DMS153 treated with DMSO at 0.1 percent for 48 hours (cell line): ENCODE results near the gene RASAL3.
"Not testable (repeated sequence)": the region's sequence is repeated elsewhere in the genome, so short reads cannot be mapped to it uniquely, and the experiment has no call there.

Experiments used
- DNase-seq: peaks from one replicate; lab custom pipeline; 2025; ENCODE audit not compliant: unreplicated experiment; lab: John Stamatoyannopoulos, UW

RASAL3 gene

GRCh38 chr19:15464394-15465385 lies at the start of gene RASAL3:
RASAL3 (minus strand) TSS chr19:15464544; CDS start chr19:15464358, 186 bp downstream.
- no peak for DNase-seq

DNA sequence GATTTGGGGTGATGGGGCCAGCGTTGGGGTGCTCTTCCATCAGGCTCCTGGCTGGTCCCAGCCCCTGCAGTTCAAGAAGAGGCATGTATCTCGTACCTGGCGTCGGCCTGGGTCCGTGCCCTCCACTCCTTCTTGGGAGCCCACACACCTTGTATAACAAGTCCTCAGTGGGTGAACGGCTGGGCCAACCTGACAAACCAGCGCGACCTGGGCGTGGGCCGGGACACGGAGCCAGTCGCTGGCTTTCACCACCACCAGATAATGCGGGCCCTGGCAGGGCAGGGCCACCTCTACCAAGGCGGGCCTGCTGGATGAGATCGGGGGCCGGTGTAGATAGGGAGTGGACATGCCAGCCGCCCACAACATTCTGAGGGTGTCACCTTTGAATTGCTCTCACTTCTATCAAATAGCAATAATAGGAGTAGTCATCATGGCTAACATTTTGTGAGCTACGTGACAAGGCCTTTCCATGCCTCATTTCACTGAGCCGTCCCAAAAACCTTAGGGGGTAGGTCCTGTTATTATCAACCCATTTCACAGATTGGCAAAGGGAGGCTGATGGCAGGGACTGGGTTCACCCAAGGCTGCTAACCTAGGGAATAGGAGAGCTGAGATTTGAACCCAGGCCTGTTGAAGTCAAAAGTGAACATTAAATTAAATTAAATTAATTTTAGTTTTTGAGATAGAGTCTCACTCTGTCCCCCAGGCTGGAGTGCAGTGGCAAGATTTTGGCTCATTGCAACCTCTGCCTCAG lies 47.5 kb upstream of the RASAL3 start:
- DNase-seq: no peak

- DNase-seq: no peak
Measured at GRCh38 chr19:15508035-15508710, 43.8 kb upstream of the RASAL3 start, which contains the start of gene CYP4F22. CYP4F22 (plus strand) TSS chr19:15508525; CDS start chr19:15525337, 16,812 bp downstream.

DNA sequence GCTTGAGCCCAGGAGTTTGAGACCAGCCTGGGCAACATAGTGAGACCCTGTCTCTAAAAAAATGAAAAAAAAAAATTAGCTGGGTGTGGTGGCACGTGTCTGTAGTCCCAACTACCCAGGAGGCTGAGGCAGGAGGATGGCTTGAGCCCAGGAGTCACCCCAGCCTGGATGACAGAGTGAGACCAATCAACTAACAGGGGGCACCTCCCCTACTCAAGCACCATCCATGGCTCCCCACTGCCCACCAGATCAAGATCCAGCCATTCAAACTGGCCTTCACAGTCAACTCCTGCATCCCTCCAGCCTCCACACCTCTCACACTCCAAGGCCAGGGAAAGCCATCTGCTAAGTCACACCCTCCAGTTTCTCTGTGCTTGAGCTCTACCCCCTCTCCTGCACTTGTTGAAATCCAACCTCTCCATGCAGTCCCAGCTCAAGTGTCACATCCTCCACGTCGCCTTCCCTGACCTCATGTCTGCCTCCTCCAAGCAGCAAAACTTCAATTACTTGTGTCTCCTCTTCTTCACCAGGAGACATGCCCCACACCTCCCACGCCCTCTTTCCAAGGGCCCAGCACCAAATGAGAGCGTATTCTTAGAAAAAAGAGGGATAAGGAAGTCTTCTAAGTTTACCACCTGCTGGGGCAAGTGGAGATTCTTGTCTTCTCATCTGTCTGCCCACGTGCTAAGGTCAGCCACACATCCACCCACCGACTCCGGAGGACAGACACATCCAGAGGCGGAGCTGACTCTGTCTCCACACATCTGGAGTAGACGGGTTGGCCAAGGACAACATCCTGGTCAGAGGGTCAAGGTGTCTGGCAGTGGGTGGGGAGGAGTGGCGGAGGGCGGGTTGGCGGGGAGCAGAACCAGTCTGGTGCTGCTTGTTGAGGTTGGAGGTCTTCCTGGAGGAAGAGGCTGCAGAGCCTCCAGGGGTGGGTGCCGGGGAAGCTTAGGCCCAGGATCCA lies 43.0 kb upstream of the RASAL3 start:
- DNase-seq: no peak

DNA sequence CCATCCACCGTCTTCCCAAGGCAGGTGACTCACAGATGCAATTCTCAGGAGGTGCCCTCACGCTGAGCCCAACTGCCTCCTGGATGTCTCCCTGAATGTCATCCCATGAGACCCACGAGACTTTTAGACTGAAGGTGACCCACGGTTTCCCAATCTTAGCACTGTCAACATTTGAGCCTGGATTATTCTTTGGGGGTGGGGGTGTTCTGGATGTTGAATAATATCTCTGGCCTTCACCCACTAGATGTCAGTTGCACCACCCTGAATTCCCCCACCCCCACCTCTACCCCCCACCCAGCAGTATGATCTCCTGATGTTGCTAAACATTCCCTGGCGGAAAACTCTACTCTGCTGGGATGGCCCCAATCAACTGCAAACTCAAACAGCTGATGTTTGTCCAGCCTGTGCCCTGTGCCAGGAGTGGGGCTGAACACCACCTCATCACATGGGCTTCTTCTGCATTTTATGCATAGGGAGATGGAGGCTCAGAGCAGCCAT lies 41.8 kb upstream of the RASAL3 start:
- DNase-seq: no peak

DNA sequence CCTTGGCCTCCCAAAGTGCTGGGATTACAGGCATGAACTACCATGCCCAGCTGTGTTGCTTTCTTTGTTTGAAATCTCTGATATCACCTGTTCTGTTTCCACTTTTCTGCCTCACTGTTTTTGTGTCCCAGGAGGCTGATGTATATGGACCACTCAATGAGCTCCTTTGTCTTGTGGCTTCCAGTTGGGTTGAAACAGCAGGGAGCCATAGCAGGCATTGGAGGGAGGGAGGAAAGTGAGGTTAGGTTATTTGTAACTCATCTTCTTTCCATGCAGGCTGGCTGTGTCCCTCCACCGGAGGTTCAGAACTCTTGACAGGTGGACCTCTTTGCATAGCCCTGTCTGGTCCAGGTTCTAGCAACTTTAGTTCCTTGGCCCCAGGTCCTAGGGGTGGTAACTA lies 37.9 kb upstream of the RASAL3 start:
- no peak for DNase-seq

DNA sequence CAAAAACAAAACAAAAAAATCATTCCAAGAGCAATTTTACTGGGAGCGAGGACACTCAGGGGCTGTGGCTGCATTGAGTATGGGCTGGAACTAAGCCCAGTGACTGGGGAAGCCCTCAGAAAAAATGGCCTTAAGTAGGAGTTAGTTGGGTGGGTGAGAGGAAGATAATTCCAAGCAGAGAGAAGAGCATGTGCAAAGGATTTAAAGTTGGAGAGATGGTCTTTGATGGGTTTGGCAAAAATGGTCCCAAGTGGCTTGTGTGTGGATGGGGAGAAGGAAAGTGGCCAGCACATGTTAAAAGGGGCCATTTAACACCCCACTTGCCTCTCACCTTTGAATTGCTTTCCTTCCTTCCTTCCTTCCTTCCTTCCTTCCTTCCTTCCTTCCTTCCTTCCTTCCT lies 37.3 kb upstream of the RASAL3 start:
- no peak for DNase-seq

- DNase-seq: no peak
Measured at GRCh38 chr19:15498910-15499309, 34.6 kb upstream of the RASAL3 start.

- DNase-seq: no peak
Measured at GRCh38 chr19:15498156-15498858, 34.0 kb upstream of the RASAL3 start.

DNA sequence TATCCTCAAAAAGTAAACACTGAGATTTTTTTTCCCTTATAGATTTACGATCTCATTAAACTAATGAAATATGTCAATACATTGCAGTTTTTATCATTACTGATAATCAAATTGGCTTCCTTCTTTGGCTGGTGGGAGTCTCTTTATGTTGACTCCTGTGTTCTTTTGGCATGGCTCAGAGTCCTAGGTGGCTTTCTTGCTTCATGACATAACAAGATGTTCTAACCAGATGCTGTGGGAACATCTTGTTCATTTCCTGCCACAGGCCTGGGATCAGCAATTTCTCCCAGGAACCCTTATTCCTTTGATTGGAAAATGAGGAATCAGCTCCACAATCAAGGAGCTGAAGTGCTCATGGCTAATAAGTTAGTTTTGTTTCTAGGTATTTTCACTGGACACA lies 30.8 kb upstream of the RASAL3 start:
- DNase-seq: no peak

DNA sequence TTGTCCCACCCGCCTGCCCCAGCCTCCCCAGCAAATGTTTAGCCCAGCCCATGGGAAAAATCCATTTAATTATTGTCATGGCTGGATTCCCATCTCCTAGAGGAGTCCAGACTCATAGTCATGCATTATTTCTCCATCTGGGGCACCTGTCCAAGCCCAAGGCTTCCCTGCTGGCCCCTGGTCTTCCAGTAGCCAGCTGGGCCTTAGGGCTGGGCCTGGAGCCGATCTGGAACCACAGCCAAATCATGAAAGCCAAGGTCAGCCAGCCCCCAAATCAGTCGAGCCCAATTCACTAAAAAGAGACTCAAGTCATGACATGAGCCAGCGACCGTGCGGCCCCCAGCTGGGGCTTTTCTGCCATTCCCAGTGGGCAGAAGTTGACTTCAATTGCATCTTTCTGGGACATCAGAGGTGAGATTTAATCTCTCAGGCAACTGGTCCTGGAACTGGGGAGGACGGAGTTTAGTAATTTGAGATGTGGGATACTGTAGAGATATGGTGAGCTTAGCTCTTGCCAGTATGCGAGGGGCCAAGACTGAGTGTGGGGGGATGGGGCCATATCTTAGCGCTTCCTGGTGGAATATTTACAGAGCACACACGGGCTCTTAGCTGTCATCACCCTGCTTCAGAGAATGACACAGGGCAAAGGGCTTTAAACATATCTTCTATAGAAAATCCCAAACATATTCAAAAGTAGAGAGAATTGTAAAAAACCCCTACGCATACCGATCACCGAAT lies 24.3 kb upstream of the RASAL3 start:
- DNase-seq: no peak

DNA sequence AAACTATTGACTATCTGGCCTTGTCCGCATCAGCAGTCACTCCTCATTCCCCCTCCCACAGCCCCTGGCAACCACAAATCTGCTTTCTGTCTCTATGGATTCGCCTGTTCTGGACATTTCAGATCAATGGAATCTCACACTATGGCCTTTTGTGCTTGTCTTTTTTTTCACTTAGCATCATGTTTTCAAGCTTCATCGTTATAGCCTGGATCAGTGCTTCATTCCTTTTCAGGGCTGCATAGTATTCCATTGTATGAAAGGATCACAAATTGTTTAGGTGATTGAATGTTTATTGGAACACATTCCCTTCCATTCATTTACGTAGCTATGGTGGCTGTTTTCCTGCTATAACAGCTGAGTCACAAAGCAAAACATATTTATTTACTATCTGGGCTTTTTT lies 22.7 kb upstream of the RASAL3 start:
- no peak for DNase-seq

- DNase-seq: not testable (repeated sequence)
Measured at GRCh38 chr19:15485768-15486167, 21.4 kb upstream of the RASAL3 start.

DNA sequence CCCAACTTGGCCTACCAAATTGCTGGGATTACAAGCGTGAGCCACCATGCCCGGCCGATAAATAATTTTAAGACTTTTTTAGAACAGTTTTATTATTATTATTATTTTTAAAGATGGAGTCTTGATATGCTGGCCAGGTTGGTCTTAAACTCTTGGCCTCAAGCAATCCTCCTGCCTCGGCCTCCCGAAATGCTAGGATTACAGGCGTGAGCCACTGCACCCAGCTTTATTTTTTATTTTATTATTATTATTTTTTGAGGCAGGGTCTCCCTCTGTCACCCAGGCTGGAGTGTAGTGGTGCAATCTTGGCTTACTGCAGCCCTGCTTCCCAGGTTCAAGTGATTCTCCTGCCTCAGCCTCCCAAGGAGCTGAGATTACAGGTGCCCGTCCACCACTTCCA lies 16.7 kb upstream of the RASAL3 start:
- DNase-seq: not testable (repeated sequence)

DNA sequence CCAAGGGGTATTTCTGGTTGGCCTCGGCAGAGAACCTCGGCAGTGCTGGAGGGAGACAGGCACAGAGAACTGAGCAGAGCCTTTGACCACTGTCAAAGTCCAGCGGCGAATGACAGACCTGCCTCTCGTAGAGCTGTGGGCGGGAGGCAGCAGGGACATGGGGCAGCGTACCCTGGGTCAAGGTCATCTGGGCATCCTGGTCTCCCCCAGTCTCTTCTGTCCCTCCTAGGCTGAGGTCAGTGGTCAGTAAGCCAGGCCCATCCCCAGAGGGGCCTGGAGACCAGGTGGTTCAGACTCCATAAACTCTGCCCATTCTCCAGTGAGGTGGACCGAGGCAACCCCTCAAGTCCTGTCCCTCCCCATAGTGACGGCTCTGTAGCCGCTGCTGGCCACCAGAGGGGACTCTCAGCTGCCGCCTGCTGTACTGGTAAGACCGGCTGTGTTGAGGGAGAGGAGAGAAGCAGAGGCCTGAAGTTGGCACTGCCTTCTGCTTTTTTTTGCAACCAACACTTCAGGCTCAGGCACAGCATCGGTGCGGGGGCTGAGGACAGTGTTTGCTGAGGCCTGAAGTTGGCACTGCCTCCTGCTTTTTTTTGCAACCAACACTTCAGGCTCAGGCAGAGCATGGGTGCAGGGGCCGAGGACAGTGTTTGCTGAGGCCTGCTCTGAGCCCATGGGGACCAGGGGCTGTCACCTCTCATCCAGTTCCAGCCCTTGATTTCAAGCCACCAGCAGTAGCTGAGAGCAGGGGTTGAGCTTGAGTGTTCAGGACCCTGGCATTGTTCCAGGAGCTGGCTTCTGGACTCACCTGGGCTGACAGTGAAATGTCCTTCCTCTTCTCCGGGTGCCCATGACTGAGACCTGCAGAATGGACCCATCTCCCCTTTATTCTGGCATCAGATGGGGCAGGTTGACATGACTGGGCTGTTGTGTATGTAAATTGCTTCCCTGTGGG lies 15.3 kb upstream of the RASAL3 start, which contains the start of gene PGLYRP2:
TSS of gene PGLYRP2 (minus strand) at position 111 of the 955 bp plus-strand sequence. CDS start 130 bp downstream, outside the sequence.
- DNase-seq: no peak

GRCh38 chr19:15476325-15476724 lies 12.0 kb upstream of the RASAL3 start:
- no peak for DNase-seq

DNA sequence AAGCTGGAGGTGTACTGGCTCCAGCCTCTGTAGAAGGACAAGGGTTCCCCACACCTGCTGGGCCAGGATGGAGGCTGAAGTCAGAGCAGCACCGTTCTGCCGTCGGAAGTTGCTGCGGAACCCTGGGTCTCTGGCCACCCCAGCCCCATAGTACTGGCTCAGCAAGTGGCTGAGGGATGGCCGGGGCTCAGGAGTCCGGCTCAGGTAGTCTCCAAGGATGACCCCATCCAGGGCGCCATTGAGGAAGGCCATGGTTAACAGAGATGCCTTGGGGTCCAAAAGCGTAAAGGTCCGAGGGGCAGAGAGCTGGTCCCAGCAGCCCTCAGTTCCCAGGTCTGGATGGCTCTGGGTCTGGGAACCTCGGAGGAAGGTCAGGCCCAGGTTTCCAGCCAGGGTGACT lies 11.3 kb upstream of the RASAL3 start:
- no peak for DNase-seq
